Raji (cell line): ENCODE measurements around the gene EIF2S3B.

Source experiments
- POLR2A ChIP-seq: IDR thresholded peaks from 2 replicates; pipeline ENCODE4 v1.6.1; 2011; ENCODE audit warnings: low read depth, low read length, control low read depth; ENCODE audit not compliant: insufficient read depth

EIF2S3B gene

DNA sequence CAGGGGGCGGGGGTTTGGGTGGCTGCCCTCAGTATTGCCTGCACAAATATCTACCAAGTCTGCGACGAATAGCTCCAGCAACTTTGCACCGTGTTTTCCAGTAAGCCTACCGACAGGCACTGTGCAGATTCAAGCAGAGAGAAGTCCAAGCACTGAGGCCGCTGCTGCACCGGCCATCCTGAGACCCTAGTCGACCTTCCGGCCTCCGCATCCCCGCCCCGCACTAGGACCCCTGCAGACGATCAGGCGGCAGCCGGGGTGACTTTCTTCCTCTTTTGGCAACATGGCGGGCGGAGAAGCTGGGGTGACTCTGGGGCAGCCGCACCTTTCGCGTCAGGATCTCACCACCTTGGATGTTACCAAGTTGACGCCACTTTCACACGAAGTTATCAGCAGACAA lies at the start of gene EIF2S3B:
TSS of gene EIF2S3B (plus strand) at position 271 of the 400 bp plus-strand sequence. CDS start at position 284, 13 bp downstream.
- TF ChIP-seq POLR2A: no peak

DNA sequence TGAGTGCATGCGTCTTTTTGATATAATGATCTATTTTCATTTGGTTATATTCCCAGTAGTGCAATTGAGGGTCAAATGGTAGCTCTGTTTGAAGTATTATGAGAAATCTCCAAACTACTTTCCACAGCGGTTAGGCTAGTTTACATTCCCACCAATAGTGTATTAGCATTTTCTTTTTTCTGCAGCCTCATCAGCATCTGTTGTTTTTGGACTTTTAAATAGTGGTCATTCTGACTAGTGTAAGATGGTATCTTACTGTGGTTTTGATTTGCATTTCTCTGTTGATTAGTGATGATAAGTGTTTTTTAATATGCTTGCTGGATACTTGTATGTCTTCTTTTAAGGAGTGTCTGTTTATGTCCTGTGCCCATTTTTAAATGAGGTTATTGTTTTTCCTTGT lies 48.8 kb upstream of the EIF2S3B start:
- no peak for TF ChIP-seq POLR2A

DNA sequence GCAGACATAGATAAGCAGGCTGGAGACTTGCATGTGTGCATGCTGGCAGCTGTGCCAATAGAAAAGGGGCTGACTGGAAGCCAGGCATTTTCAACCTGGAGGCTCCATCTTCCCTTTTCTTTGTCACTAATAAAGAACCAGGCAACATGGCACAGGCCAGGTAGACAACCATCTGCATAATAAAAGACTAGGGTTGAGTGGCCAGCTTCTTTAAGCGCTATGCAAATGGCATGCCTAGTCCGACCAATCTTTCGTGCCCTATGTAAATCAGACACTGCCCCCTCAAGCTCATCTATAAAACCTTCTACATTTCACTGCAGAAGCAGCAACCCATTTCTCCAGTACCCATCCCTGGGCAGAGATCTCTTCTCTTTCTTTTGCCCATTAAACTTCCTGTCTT lies 47.9 kb upstream of the EIF2S3B start:
- no peak for TF ChIP-seq POLR2A

DNA sequence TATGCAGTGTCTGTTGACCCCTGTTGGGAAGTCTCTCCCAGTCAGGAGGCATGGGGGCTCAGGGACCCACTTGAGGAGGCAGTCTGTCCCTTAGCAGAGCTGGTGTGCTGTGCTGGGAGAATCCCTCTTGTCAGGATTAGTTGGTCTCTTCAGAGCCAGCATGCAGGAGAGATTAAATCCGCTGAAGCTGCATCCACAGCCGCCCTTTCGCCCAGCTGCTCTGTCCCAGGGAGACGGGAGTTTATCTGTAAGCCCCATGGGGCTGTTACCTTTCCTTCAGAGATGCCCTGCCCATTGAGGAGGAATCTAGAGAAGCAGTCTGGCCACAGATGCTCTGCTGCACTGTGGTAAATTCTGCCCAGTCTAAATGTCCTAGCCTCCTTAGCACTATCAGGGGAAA lies 39.4 kb upstream of the EIF2S3B start:
- TF ChIP-seq POLR2A: no peak

DNA sequence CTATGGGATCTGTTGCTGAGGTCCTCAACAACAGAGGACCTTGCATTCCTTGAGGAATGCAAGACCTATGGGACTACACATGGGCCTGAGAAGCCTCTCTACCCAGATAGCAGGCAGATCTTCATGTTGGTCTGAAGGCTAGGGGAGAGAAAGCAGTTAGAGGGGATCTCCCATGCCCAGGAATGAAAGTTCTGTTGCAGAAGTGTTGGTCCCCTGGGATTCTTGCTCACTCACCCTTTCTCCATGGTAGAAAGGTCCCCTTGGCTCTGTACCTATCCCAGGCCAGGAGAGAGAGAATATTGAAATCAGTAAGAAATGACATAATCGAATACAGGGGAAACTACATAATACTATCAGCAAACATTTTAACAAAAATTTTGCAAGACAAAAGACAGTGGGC lies 36.0 kb upstream of the EIF2S3B start:
- TF ChIP-seq POLR2A: no peak

DNA sequence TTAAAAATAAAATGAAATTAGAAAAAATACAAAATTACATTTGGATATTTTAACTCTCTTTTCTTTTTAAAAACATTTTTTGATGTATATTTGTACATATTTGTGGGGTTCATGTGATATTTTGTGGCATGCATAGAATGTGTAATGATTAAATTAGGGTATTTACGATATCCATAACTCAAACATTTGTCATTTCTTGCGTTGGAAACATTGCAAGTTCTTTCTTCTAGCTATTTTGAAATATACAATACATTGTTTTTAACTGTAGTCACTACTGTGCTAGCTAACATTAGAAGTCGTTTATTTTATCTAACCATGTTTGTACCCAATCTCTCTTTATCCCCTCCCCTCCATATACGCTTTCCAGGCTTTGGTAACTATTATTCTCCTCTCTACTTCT lies 13.9 kb upstream of the EIF2S3B start:
- TF ChIP-seq POLR2A: no peak

DNA sequence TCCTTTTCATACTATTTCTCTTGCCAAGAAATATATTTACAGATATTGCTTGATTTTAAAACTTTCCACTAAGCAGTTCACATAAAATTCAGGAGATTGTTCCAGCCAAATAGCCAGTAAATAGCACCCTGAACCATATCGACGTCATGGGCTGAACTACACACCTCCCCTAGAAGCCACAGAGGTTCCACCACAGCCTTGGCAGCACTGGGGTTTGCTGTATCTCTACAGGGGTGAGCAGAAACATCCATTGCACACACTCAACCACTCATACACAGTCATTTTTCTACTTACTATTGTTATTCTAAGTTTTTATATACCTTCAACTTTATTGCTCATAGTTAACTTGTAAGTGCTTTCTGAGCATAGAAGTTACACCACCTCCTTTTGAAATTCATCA lies 8.1 kb upstream of the EIF2S3B start:
- TF ChIP-seq POLR2A: no peak

DNA sequence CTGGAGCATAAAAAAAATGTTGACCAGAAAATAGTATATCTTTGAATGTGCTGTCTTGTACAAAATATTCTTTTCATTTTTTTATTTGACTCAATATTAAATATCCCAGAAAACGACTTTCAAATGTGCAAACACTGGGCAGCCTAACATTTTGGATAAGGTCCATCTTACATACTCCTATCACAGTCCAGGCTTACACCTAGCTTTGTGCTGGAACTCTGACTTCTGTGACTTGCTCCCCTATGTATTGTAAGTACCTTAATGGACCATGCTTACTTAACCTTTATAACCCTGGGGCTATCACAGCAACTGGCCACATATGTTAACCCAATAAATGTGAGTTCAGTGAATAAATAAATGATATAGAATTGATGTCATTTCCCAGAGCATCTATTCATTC lies 7.6 kb upstream of the EIF2S3B start:
- TF ChIP-seq POLR2A: no peak

DNA sequence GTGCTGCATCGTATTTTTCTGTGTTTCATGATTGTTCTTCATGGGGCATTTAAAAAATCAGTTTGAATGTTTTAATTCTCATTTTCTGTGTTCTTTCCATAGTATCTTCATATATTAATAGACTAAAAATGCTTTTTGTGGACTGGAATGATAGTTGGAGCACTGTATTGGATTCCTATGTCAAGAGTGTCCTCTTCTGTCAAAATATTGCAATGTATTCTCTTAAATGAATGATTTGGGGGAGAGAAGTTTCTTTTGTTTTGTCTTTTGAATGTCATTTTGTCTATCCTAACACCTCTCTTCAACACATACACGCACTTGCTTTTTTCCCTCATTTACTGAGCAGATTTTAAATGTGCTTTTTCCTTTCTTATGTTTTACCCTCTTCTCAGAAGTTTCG lies 4.7 kb upstream of the EIF2S3B start:
- no peak for TF ChIP-seq POLR2A

DNA sequence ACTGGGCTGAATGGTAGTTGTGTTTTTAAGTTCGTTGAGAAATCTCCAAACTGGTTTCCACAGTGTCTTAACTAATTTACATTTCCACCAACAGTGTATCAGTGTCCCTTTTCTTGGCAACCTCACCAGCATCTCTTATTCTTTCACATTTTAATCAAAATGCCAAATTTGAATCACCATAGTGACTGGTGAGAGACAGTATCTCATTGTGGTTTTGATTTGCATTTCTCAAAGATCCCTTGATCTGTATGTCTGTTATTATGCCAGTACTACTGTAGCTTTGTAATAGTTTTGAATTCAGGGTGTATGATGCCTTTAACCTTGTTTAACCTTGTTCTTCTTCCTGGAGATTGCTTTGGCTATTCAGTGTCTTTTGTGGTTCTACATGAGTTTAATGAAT lies 2.2 kb upstream of the EIF2S3B start:
- TF ChIP-seq POLR2A: no peak

DNA sequence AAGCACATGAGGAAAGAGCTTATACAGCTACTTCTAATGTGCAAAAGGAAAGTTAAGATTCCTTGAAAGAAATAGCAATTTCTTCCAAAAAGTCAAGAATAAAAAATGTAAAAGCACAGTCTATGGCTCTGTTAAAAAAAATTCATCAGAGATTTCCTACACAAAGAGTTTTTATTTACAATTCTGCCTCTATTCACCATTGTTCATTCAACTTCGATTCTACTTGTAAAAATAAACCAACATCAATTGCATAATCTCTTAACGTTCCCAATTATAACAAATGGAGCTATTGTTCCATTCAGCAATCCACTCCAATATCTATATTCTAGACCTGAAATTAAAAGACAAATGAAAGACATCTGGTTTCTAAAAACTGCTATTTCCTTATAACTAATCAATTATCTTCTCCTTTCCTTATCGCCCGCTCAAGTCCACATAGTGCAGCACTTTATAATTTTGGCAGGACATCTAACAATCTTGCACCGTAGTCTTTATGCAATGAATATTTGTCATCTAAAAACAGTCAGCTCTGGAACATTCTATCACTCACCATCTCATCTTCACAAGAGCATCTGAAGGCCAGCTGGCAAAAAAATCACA lies 6.2 kb downstream of the EIF2S3B start:
- no peak for TF ChIP-seq POLR2A

DNA sequence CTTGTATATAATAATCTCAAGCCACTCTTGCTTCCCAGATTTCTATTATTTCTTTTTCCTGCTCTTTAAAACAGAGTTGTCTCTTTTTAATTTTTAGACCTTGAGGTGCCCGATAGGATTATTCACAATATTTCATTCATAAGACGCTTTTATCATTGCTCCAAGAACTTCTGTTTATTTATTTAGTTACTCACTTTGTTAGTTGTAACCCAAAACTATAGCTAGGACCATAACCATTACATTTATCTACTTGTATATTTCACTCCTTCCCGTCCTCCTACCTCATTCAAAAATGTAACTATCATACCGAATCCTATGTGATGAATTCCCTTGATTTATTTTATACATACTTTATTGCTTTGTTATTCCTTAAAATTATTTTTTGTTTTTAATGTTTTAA lies 7.1 kb downstream of the EIF2S3B start:
- no peak for TF ChIP-seq POLR2A

DNA sequence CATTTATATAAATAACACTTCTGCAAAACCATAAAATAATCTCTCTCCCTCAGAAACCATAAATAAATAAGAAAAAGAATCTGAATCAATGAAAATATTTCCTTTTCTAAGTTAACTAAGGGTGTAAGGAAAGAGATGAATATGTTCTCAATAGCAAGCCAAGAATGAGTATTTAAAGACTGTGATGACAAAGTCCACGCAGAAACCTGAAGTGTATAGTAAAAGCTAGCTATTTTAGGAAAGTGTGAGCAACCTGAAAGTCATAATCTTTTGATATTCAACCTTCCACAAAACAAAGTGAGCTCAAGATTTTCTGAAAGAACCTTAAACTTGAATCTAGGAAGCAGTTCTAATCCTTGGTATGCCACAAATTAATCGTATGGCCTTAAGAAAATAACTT lies 15.9 kb downstream of the EIF2S3B start:
- no peak for TF ChIP-seq POLR2A

DNA sequence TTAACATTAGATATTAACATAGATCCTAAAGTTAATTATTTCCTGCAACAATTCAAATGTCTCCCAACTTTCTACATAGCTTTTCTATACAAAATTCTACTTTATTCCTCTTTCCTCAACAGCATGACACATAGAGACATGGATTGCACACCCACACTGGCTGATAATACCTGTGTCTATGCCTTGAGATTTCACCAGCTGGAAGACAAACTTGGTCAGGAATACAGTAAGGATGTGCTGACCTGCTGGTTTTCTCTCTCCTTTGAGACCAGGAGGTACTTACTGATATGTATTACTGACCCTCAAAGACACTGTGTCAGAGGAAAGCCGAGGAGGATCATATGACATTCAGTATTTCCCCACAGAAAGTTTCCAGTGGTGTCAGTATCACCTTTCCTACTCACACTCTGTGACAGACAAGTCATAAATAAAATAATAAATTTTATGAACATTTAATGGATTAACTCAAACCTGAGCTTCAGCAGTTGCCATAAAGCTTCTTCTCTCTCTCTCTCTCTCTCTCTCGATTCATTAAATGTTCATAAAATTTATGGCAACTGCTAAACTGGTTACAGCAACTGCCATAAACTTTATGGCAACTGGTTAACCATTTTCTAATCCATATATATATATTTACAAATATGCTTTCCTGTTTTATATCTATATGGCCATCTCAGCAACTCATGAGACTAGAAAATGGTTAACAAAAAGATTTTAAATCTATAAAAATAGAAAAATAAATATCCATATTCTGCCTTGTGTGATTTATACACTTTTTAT lies 22.7 kb downstream of the EIF2S3B start:
- no peak for TF ChIP-seq POLR2A

DNA sequence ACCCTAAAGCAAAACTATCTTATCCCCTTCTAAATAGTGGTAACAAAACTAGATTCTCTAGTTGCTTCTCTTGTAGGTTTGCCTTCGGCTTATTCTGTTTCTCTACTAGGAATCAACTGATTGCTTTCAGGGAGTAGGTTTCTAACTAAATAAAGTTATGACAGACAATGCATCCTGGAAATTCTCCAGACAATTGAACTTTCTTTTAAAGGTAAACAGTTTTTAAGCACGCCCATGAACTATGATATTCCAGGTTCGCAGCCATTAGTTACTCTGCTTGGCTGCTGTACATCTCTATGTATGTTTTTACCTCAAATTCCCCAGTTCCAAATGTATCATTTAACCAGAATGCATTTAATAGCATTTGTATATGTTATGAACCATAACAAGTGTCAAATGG lies 23.9 kb downstream of the EIF2S3B start:
- no peak for TF ChIP-seq POLR2A

DNA sequence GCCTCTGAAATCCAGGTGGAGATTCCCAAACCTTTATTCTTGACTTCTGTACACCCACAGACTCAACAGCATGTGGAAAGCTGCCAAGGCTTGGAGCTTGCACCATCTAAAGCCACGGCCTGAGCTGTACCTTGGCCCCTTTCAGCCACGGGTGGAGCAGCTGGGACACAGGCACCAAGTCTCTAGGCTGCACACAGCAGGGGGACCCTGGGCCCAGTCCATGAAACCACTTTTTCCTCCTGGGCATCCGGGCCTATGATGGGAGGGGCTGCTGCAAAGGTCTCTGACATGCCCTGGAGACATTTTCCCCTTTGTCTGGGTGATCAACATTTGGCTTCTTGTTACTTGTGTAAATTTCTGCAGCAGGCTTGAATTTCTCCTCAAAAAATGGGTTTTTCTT lies 32.0 kb downstream of the EIF2S3B start:
- no peak for TF ChIP-seq POLR2A

DNA sequence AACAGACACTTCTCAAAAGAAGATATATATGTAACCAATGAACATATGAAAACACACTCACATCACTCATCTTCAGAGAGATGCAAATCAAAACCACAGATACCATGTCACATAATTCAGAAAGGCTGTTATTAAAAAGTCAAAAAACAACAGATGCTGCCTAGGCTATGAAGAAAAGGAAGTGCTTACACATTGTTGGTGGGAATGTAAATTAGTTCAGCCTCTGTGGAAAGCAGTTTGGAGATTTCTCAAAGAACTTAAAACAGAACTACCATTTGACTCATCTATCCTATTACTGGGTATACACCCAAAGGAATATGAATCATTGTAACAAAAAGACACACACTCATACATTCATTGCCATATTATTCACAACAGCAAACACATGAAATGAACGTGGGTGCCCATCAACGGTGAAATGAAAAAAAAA lies 35.1 kb downstream of the EIF2S3B start:
- no peak for TF ChIP-seq POLR2A
